H1 (cell line): ENCODE data around the gene METTL9. TPM values are rescaled to one million over a fixed set of nuclear protein-coding genes. Genes with fewer than 3 reads are reported as not detected.

Source experiments
- CTCF ChIA-PET: fragments of 300-600 bp; sonication (Branson Sonifier 250); formaldehyde crosslinking; loops from one replicate; lab custom pipeline; 2021; ENCODE audit not compliant: partially characterized antibody; lab: Charles Lee
- POLR2A ChIA-PET: fragments of 300-600 bp; sonication (Branson Sonifier 250); formaldehyde crosslinking; loops from one replicate; lab custom pipeline; 2021; ENCODE audit warnings: inconsistent platforms; ENCODE audit not compliant: partially characterized antibody; lab: Charles Lee
- DNase-seq, 2 experiments: peaks; one replicate each; pipeline versions ENCODE4 v3.0.0 to v3.0.0-alpha.2; 2010 to 2022; ENCODE audit warnings: low spot score in 2 of 2, low read depth in 1 of 2, mixed read lengths in 1 of 2
- FAIRE-seq: peaks from 2 replicates; lab custom pipeline; 2011; peaks lifted over from hg19 to GRCh38; lab: Jason Lieb, UNC
- H2AFZ ChIP-seq: 2 replicates; pipeline ENCODE4 v1.8.1; 2012; ENCODE audit warnings: low read length, inconsistent platforms
- H2AK5ac ChIP-seq: 2 replicates; pipeline ENCODE4 v1.6.1; 2013; ENCODE audit warnings: low read depth, low read length
- H2BK120ac ChIP-seq: replicated peaks from 2 replicates; pipeline ENCODE3; 2013; ENCODE audit warnings: low read depth, low read length, inconsistent platforms
- H2BK12ac ChIP-seq: 2 replicates; pipeline ENCODE4 v1.6.1; 2013; ENCODE audit warnings: low read depth, low read length
- H2BK15ac ChIP-seq: 2 replicates; pipeline ENCODE4 v1.6.1; 2013; ENCODE audit warnings: low read length
- H2BK20ac ChIP-seq: 2 replicates; pipeline ENCODE4 v1.6.1; 2013; ENCODE audit warnings: low read length
- H2BK5ac ChIP-seq: 2 replicates; pipeline ENCODE4 v1.6.1; 2013; ENCODE audit warnings: low read depth, low read length
- H3K14ac ChIP-seq: 2 replicates; pipeline ENCODE4 v1.6.1; 2013; ENCODE audit warnings: inconsistent platforms; ENCODE audit not compliant: insufficient read length
- H3K18ac ChIP-seq: 2 replicates; pipeline ENCODE4 v1.6.1; 2013; ENCODE audit warnings: low read length; ENCODE audit errors: extremely low read depth
- H3K23ac ChIP-seq: 2 replicates; pipeline ENCODE4 v1.6.1; 2013; ENCODE audit warnings: inconsistent platforms; ENCODE audit not compliant: insufficient read length
- H3K23me2 ChIP-seq: 2 replicates; pipeline ENCODE4 v1.6.1; 2013; ENCODE audit warnings: low read depth, low read length
- H3K27ac ChIP-seq: 2 replicates; pipeline ENCODE4 v1.6.1; 2011; ENCODE audit warnings: low read depth, low read length, inconsistent platforms
- H3K27me3 ChIP-seq, 4 experiments: replicated peaks in 1 of 4; 1 replicate in 1 of 4; 2 replicates in 3 of 4; pipeline versions ENCODE4 v1.6.1 to v1.8.1; 2011 to 2013; ENCODE audit warnings: low read length in 3 of 4, mild to moderate bottlenecking in 3 of 4, inconsistent platforms in 2 of 4, mixed read lengths in 2 of 4, moderate library complexity in 1 of 4; ENCODE audit not compliant: control insufficient read depth in 3 of 4, insufficient read depth in 3 of 4; ENCODE audit errors: extremely low read depth in 1 of 4
- H3K36me3 ChIP-seq, 4 experiments: 2 replicates each; pipeline versions ENCODE4 v1.6.1 to v1.8.1; 2011 to 2013; ENCODE audit warnings: mild to moderate bottlenecking in 4 of 4, low read length in 3 of 4, moderate library complexity in 2 of 4, control low read depth in 1 of 4, inconsistent platforms in 1 of 4; ENCODE audit not compliant: insufficient read depth in 4 of 4, control insufficient read depth in 2 of 4
- H3K4ac ChIP-seq: replicated peaks from 2 replicates; pipeline ENCODE3; 2013; ENCODE audit warnings: low read length, low read depth, mixed read lengths, inconsistent platforms; ENCODE audit not compliant: insufficient read length
- H3K4me1 ChIP-seq, 4 experiments: replicated peaks in 1 of 4; 1 replicate in 1 of 4; 2 replicates in 3 of 4; pipeline versions ENCODE4 v1.6.1 to v1.8.1; 2011 to 2013; ENCODE audit warnings: low read length in 3 of 4, inconsistent platforms in 2 of 4, mixed read lengths in 1 of 4; ENCODE audit not compliant: insufficient read depth in 4 of 4, control insufficient read depth in 3 of 4
- H3K4me2 ChIP-seq, 2 experiments: 2 replicates each; pipeline versions ENCODE4 v1.6.1 to v1.8.1; 2011 to 2013; ENCODE audit warnings: low read depth in 2 of 2, low read length in 2 of 2, control low read depth in 1 of 2, inconsistent platforms in 1 of 2, mild to moderate bottlenecking in 1 of 2; ENCODE audit not compliant: insufficient read depth in 1 of 2
- H3K4me3 ChIP-seq, 4 experiments: fragments of 200-600, 300-600 bp in 1 of 4; sonication (generic), shearing (Covaris generic), sonication (Bioruptor Twin) in 1 of 4; 2 replicates each; pipeline versions ENCODE4 v1.5.1 to v1.8.1; 2011 to 2016; ENCODE audit warnings: low read length in 4 of 4, low read depth in 3 of 4, control low read depth in 2 of 4, inconsistent platforms in 2 of 4, mild to moderate bottlenecking in 2 of 4, mixed read lengths in 1 of 4, moderate library complexity in 1 of 4; ENCODE audit not compliant: insufficient read depth in 2 of 4; ENCODE audit errors: extremely low read depth in 1 of 4
- H3K56ac ChIP-seq: replicated peaks from 2 replicates; pipeline ENCODE3; 2013; ENCODE audit warnings: low read depth, mild to moderate bottlenecking, mixed read lengths, low read length, inconsistent platforms; ENCODE audit not compliant: insufficient read length
- H3K79me1 ChIP-seq: 2 replicates; pipeline ENCODE4 v1.6.1; 2013; ENCODE audit warnings: low read depth, low read length, control low read depth
- H3K79me2 ChIP-seq, 2 experiments: 2 replicates each; pipeline versions ENCODE4 v1.6.1 to v1.8.1; 2012 to 2013; ENCODE audit warnings: low read length in 2 of 2, mild to moderate bottlenecking in 2 of 2, inconsistent platforms in 1 of 2; ENCODE audit not compliant: insufficient read depth in 2 of 2, control insufficient read depth in 1 of 2
- H3K9ac ChIP-seq, 4 experiments: replicated peaks in 1 of 4; 1 replicate in 1 of 4; 2 replicates in 3 of 4; pipeline versions ENCODE4 v1.6.1 to v1.8.1; 2011 to 2013; ENCODE audit warnings: low read depth in 3 of 4, low read length in 3 of 4, control low read depth in 2 of 4, mild to moderate bottlenecking in 2 of 4, moderate library complexity in 2 of 4, inconsistent platforms in 1 of 4; ENCODE audit errors: extremely low read depth in 1 of 4
- H3K9me3 ChIP-seq, 2 experiments: 2 replicates each; pipeline versions ENCODE4 v1.6.1 to v1.8.1; 2012 to 2013; ENCODE audit warnings: mild to moderate bottlenecking in 2 of 2, moderate library complexity in 2 of 2, control low read depth in 1 of 2, inconsistent platforms in 1 of 2, low read depth in 1 of 2, low read length in 1 of 2, mixed read lengths in 1 of 2; ENCODE audit not compliant: insufficient read depth in 2 of 2
- H4K20me1 ChIP-seq, 2 experiments: replicated peaks in 1 of 2; 2 replicates each; pipeline versions ENCODE3 to v1.8.1; 2011 to 2013; ENCODE audit warnings: inconsistent platforms in 2 of 2, low read length in 2 of 2, mild to moderate bottlenecking in 1 of 2; ENCODE audit not compliant: insufficient read depth in 2 of 2, control insufficient read depth in 1 of 2
- H4K5ac ChIP-seq: 2 replicates; pipeline ENCODE4 v1.6.1; 2013; ENCODE audit warnings: low read length, low read depth, mixed read lengths, inconsistent platforms; ENCODE audit not compliant: insufficient read length
- H4K8ac ChIP-seq: 2 replicates; pipeline ENCODE4 v1.8.0; 2013; ENCODE audit warnings: mild to moderate bottlenecking, moderate library complexity, low read length, inconsistent platforms; ENCODE audit not compliant: insufficient read depth; ENCODE audit errors: extremely low read depth
- H4K91ac ChIP-seq: replicated peaks from 2 replicates; pipeline ENCODE3; 2013; ENCODE audit warnings: low read length, mixed read lengths, inconsistent platforms; ENCODE audit not compliant: insufficient read length
- CBX8 ChIP-seq: fragments of 300-800, 300-1000 bp; sonication (generic); IDR thresholded peaks from 2 replicates; pipeline ENCODE4 v1.7.1; 2016; ENCODE audit warnings: low read depth, low read length, borderline replicate concordance
- CHD1 ChIP-seq: IDR thresholded peaks from 2 replicates; pipeline ENCODE4 v1.6.1; 2012; ENCODE audit warnings: low read depth, low read length, improper control_type of control experiment
- CTBP2 ChIP-seq: IDR thresholded peaks from 2 replicates; pipeline ENCODE4 v1.7.0; 2011; ENCODE audit warnings: borderline replicate concordance, mild to moderate bottlenecking, moderate library complexity, mixed read lengths, low read length; ENCODE audit not compliant: insufficient read depth, insufficient read length
- EZH2 ChIP-seq: fragments of 200-600 bp; sonication (generic); IDR thresholded peaks from 2 replicates; pipeline ENCODE4 v1.7.1; 2012; ENCODE audit warnings: low read depth, mild to moderate bottlenecking, moderate library complexity, low read length, inconsistent platforms; ENCODE audit not compliant: severe bottlenecking
- JUN ChIP-seq: IDR thresholded peaks from 2 replicates; pipeline ENCODE4 v1.6.1; 2011; ENCODE audit warnings: low read depth, mild to moderate bottlenecking, improper control_type of control experiment, low read length
- JUND ChIP-seq: IDR thresholded peaks from 2 replicates; pipeline ENCODE4 v1.6.1; 2011; ENCODE audit warnings: mild to moderate bottlenecking, improper control_type of control experiment, low read length
- SAP30 ChIP-seq: fragments of 300-600 bp; sonication (generic); IDR thresholded peaks from 2 replicates; pipeline ENCODE4 v1.7.1; 2012; ENCODE audit warnings: low read length, moderate library complexity, mild to moderate bottlenecking, inconsistent platforms; ENCODE audit not compliant: insufficient read depth, insufficient replicate concordance
- SIN3A ChIP-seq, 2 experiments: IDR thresholded peaks in 1 of 2; conservative IDR thresholded peaks in 1 of 2; 2 replicates each; pipeline ENCODE4 v1.6.1; 2011 to 2012; ENCODE audit warnings: low read length in 2 of 2, improper control_type of control experiment in 1 of 2, low read depth in 1 of 2, mild to moderate bottlenecking in 1 of 2
- SP2 ChIP-seq: IDR thresholded peaks from 2 replicates; pipeline ENCODE4 v1.6.1; 2012; ENCODE audit warnings: mild to moderate bottlenecking, low read length, inconsistent platforms
- YY1 ChIP-seq: IDR thresholded peaks from 2 replicates; pipeline ENCODE4 v1.6.1; 2011; ENCODE audit warnings: low read depth, mild to moderate bottlenecking, low read length
- ZNF274 ChIP-seq: IDR thresholded peaks from 2 replicates; pipeline ENCODE4 v1.7.0; 2012; ENCODE audit warnings: low read length, borderline replicate concordance; ENCODE audit errors: extremely low read depth
- WGBS, 2 experiments: shearing (Covaris generic) in 1 of 2; methylation state at CpG; one replicate each; pipeline versions ENCODE4 v1.1.6 to v1.1.7; 2013 to 2015; ENCODE audit warnings: low lambda C conversion rate in 2 of 2, mixed read lengths in 2 of 2, inconsistent platforms in 1 of 2, low coverage in 1 of 2, missing lambda C conversion rate in 1 of 2; ENCODE audit not compliant: insufficient replicate concordance in 2 of 2, insufficient coverage in 1 of 2, insufficient read length in 1 of 2; ENCODE audit errors: extremely low coverage in 1 of 2, missing lambda C conversion rate in 1 of 2; 5-methylcytosine and 5-hydroxymethylcytosine counted together
- polyA plus RNA-seq, 7 experiments: library from polyadenylated mRNA; depleted of rRNA in 3 of 7; stranded (reverse) in 5 of 7; unstranded in 2 of 7; fragments of >200 nt in 5 of 7; fragments of 200-250 nt in 2 of 7; gene quantifications; 1 replicate in 5 of 7; 2 replicates in 1 of 7; 4 replicates in 1 of 7; pipeline versions ENCODE4 v1.2.1 to v1.2.3, GENCODE V29; 2011 to 2013; ENCODE audit warnings: missing spikeins in 2 of 7, mixed read lengths in 2 of 7
- total RNA-seq: library from RNA; stranded (reverse); fragmentation: NEBNext Ultra II Directional; extraction: Animal tissue kit (Norgen Biotek cat#: 25700); gene quantifications from 2 replicates; pipeline ENCODE4 v1.2.1, GENCODE V29; 2021
- TF ChIP-seq, protein P1 (sequence below): IDR thresholded peaks from 2 replicates; pipeline ENCODE4 v1.6.1; 2011; ENCODE audit warnings: low read depth, mild to moderate bottlenecking, low read length; ENCODE audit not compliant: insufficient read depth

Gene METTL9
- total and polyA plus RNA-seq, 2 of the 8 experiments (the other 6 are each of a cell fraction or from before 2014, with no cell fraction given) = 45.4 to 112 TPM

DNA sequence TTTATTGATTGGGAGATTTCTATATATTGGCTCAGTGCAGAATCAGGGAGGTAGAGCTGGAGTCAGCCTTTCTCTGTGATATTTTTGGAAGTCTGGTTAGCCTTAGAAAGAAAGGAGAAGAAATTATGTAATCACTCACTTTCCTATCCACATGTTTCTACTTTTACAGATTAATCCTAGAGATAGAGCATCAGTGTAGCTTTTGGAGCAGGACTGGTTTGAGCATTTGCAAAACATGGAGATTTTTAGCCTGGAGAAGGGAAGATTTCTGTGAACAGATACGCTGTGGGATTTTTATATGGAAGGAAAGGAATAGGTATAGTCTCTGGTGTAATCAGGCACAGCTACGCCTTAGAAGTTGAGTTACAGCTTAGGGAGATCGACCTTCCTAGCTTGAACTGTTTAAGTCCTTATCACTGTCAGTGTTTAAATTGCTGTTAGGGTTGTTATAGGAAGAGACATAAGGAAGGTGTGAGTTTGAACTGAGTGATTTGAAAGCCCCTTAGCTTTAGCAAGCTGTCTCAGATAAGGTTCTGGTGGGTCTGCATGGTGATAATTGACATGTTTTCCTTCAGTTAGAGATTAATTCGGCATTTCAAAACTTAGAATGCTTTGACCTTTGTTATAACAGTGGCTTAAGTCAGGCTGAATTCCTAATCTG, 20.5 kb downstream of the METTL9 start:
- H3K18ac ChIP-seq = no peak overlapping the region
- no peak overlapping the region for H3K4me3 ChIP-seq
- FAIRE-seq (no peak), DNase-seq (no peak)
- H2BK5ac ChIP-seq = no peak overlapping the region
- peaks cover 0 to 23% of the 10 kb centered on the region in 2 experiments; a peak in 2 of 4 replicates for H3K79me2 ChIP-seq
- H3K4me1 ChIP-seq = no peaks in the 10 kb centered on the region
- no peak overlapping the region for H2BK120ac ChIP-seq
- no peak overlapping the region for H3K27ac ChIP-seq
- H2AK5ac ChIP-seq = no peak overlapping the region
- H2BK15ac ChIP-seq = no peak overlapping the region
- no peak overlapping the region for H4K91ac ChIP-seq
- H3K14ac ChIP-seq = no peak overlapping the region
- H3K9ac ChIP-seq = no peak overlapping the region
- peaks cover 2% of the 10 kb centered on the region for H3K79me1 ChIP-seq
- no peak overlapping the region for H3K4ac ChIP-seq
- no peaks in the 10 kb centered on the region for H3K27me3 ChIP-seq
- no peaks in the 10 kb centered on the region for H3K9me3 ChIP-seq
- H2BK12ac ChIP-seq = no peak overlapping the region
- 87% methylated on average over 4 of the region's 4 CpGs; no CpG with 5 or more reads in 1 of the 2 experiments for WGBS, 2 experiments
- H3K23me2 ChIP-seq = no peaks in the 10 kb centered on the region; the same call in 1 of the 2 replicates
- H3K36me3 ChIP-seq = peaks cover 0 to 16% (median 4%) of the 10 kb centered on the region in 4 experiments; a peak in 4 of 8 replicates
- H4K5ac ChIP-seq = no peak overlapping the region
- H3K4me2 ChIP-seq = no peak overlapping the region
- no peak overlapping the region for H3K56ac ChIP-seq
- CTCF ChIA-PET = interaction anchor here (1.2 to 2.2 kb wide), 3 partner anchors 9 to 18 kb away, joined by 3 to 8 read pairs (median 4); no protein-coding TSS in a partner anchor
- no peak overlapping the region for H2AFZ ChIP-seq
- no peak overlapping the region for H4K8ac ChIP-seq
- H3K23ac ChIP-seq = no peak overlapping the region
- H4K20me1 ChIP-seq = no peaks in the 10 kb centered on the region
- POLR2A ChIA-PET = interaction anchor here (0.8 kb wide), 1 partner anchor 19 kb away, joined by 3 read pairs; no protein-coding TSS in a partner anchor
- H2BK20ac ChIP-seq = no peak overlapping the region
- TF ChIP-seq ZNF274 (no peak), CTBP2 (no peak), CBX8 (no peak), CHD1 (no peak), SAP30 (no peak), JUN (no peak), YY1 (no peak), SP2 (no peak), SIN3A (conservative IDR thresholded peaks at IDR 0.05 in 1 of 2, IDR thresholded peaks at IDR 0.05 in 1 of 2; ENCODE audit: low read depth in 1 of 2, low read length in 2 of 2) (no peak), EZH2 (no peak), JUND (no peak)
- TF ChIP-seq, protein P1, sequence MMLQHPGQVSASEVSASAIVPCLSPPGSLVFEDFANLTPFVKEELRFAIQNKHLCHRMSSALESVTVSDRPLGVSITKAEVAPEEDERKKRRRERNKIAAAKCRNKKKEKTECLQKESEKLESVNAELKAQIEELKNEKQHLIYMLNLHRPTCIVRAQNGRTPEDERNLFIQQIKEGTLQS = no peak
